ENCODE data around the gene CEP131.

CEP131 gene

DNA sequence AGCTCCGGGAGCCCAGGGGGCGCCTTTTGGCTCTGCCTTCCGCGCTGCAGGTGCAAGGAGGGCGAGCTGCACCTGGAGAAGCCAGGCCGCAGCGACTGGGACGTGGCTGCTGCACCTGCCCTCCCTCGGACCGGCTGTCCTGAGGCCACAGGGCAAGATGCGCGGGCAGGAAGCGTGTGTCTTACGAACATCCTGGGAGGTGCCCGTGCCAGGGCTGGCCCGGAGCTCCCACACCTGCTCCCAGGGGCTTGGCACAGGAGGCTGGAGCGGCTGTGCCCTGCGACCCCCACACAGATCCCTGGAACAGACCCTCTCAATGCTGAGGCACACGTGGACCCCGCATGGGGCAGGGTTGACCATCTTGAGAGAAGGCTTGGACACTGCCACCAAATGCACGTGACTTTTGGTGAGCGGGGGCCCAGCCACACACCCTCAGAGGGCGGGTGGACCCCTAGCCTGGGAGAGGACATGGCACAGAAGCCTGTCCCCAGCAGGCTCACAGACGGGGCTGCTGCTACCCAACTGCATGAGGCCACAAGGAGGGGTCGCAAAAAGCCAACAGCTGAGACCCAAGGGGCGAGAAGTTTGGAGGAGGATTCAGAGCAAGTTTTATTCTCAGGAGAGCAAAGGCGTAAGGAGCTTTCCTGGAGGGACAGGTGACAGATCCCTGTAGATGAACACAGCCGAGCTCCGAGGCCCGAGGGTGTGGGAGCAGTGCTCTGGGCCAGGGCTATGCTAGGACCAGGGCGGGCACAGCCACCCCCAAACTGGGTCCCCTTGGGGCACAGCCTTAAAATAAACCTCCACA, 27.7 kb upstream of the CEP131 start:
- Histone ChIP-seq H3K27ac (ENCODE audit: low read length) (no peak overlapping the region), H3K9ac (ENCODE audit: low read length) (no peak overlapping the region), H4K20me1 (ENCODE audit: insufficient read depth, low read length) (no peaks in the 10 kb centered on the region)

DNA sequence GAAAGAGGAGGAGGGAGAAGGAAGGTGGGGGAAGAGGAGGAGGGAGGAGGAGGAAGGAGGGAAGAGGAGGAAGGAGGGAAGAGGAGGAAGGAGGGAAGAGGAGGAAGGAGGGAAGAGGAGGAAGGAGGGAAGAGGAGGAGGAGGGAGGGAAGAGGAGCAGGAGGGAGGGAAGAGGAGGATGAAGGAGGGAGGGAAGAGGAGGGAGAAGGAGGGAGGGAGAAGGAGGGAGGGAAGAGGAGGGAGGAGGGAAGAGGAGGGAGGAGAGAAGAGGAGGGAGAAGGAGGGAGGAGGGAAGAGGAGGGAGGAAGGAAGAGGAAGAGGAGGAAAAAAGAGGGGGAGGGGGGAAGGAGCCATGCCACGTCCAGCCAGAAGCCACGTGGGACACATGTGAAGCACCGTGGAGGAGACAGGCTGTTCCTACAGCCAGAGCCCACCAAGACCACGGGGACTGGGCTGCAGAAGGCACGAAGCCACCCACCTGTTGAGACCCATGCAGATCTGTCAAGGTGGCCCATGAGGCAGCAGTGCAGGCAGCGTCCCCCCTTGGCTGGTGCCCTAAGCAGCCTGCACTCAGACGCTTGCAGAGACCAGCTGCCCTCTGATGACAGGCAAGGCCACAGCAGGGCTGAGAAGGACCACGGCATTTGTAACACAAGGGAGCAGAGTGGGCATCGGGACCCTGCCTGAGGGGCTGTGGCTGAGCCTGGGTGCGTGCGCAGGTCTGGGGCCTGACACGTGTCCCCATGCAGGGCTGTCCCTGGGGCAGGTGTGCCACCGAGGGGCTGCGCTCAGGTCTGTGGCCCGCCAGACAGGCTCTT, 26.7 kb upstream of the CEP131 start:
- H2AFZ ChIP-seq (ENCODE audit: low read length): no peak overlapping the region
- H4K20me1 ChIP-seq (ENCODE audit: insufficient read depth, low read length): no peaks in the 10 kb centered on the region
- H3K79me2 ChIP-seq (ENCODE audit: low read length): no peaks in the 10 kb centered on the region
- H3K4me1 ChIP-seq (ENCODE audit: low read length): no peaks in the 10 kb centered on the region
- H3K36me3 ChIP-seq (replicated peaks; ENCODE audit: insufficient read depth, low read length): no peaks in the 10 kb centered on the region; the same call in 1 of the 2 replicates
- no peaks in the 10 kb centered on the region for H3K9me3 ChIP-seq (replicated peaks; ENCODE audit: insufficient read depth, low read length)
- no peak overlapping the region for H3K4me3 ChIP-seq (ENCODE audit: low read length)
- DNase-seq: no peak
- H3K9me2 ChIP-seq (replicated peaks; ENCODE audit: insufficient read depth, low read length): no peaks in the 10 kb centered on the region
- no peak overlapping the region for H3K9ac ChIP-seq (ENCODE audit: low read length)
- TF ChIP-seq EZH2phosphoT487 (IDR thresholded peaks at IDR 0.05; ENCODE audit: low read length): no peak
- H3K4me2 ChIP-seq (ENCODE audit: low read depth, low read length): no peak overlapping the region
- H3K27me3 ChIP-seq (replicated peaks; ENCODE audit: insufficient read depth, low read length): no peaks in the 10 kb centered on the region
- no peak overlapping the region for H3K27ac ChIP-seq (ENCODE audit: low read length)
- peaks cover 4% of the 10 kb centered on the region; the same call in 1 of the 2 replicates for H3F3A ChIP-seq (ENCODE audit: insufficient read depth, low read length)

More for the DNA sequence above, 27.7 kb upstream of the CEP131 start:
- H3K4me2 ChIP-seq (ENCODE audit: low read depth, low read length): no peak overlapping the region
- no peaks in the 10 kb centered on the region for H3K79me2 ChIP-seq (ENCODE audit: low read length)
- no peaks in the 10 kb centered on the region for H3K9me3 ChIP-seq (replicated peaks; ENCODE audit: insufficient read depth, low read length)
- TF ChIP-seq, protein P1, sequence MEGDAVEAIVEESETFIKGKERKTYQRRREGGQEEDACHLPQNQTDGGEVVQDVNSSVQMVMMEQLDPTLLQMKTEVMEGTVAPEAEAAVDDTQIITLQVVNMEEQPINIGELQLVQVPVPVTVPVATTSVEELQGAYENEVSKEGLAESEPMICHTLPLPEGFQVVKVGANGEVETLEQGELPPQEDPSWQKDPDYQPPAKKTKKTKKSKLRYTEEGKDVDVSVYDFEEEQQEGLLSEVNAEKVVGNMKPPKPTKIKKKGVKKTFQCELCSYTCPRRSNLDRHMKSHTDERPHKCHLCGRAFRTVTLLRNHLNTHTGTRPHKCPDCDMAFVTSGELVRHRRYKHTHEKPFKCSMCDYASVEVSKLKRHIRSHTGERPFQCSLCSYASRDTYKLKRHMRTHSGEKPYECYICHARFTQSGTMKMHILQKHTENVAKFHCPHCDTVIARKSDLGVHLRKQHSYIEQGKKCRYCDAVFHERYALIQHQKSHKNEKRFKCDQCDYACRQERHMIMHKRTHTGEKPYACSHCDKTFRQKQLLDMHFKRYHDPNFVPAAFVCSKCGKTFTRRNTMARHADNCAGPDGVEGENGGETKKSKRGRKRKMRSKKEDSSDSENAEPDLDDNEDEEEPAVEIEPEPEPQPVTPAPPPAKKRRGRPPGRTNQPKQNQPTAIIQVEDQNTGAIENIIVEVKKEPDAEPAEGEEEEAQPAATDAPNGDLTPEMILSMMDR (IDR thresholded peaks at IDR 0.05; ENCODE audit: low read length): no peak
- TF ChIP-seq EZH2phosphoT487 (IDR thresholded peaks at IDR 0.05; ENCODE audit: low read length) (no peak), EZH2 (optimal IDR thresholded peaks at IDR 0.05; ENCODE audit: low read depth, low read length) (no peak)
- H3K27me3 ChIP-seq (replicated peaks; ENCODE audit: insufficient read depth, low read length): no peaks in the 10 kb centered on the region
- H3K4me1 ChIP-seq (ENCODE audit: low read length): no peaks in the 10 kb centered on the region
- H3F3A ChIP-seq (ENCODE audit: insufficient read depth, low read length): no peaks in the 10 kb centered on the region
- H3K9me2 ChIP-seq (replicated peaks; ENCODE audit: insufficient read depth, low read length): no peaks in the 10 kb centered on the region
- no peak for DNase-seq
- H3K4me3 ChIP-seq (ENCODE audit: low read length): no peak overlapping the region
- no peaks in the 10 kb centered on the region; the same call in 1 of the 2 replicates for H3K36me3 ChIP-seq (replicated peaks; ENCODE audit: insufficient read depth, low read length)
- H2AFZ ChIP-seq (ENCODE audit: low read length): no peak overlapping the region

DNA sequence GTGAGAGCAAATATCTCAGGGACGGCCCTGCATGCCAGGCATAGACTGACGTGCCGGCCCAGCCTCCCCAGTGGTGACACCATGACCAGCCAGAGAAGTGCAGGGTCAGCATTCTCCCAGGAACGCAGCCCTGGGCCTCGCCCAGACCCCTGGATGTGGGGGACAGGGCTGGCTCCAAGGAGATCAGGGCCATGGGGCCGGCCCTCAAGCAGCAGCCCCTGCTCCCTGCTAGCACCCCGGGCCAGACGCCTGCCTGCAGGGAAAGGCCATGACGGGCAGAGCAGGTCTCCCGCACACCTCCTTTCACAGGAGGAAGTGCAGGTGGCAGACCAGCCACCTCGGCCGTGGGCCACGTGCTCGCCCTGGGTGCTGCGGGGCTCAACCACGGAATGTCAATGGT, 25.9 kb upstream of the CEP131 start:
- Histone ChIP-seq H3K27me3 (replicated peaks; ENCODE audit: insufficient read depth, low read length) (no peaks in the 10 kb centered on the region), H3K9ac (ENCODE audit: low read length) (no peak overlapping the region), H3F3A (ENCODE audit: insufficient read depth, low read length) (peaks cover 4% of the 10 kb centered on the region; the same call in 1 of the 2 replicates), H3K9me3 (replicated peaks; ENCODE audit: insufficient read depth, low read length) (no peaks in the 10 kb centered on the region), H3K4me2 (ENCODE audit: low read depth, low read length) (no peak overlapping the region), H3K4me1 (ENCODE audit: low read length) (no peaks in the 10 kb centered on the region), H3K9me2 (replicated peaks; ENCODE audit: insufficient read depth, low read length) (no peaks in the 10 kb centered on the region), H3K79me2 (ENCODE audit: low read length) (no peaks in the 10 kb centered on the region), H3K36me3 (replicated peaks; ENCODE audit: insufficient read depth, low read length) (no peaks in the 10 kb centered on the region; the same call in 1 of the 2 replicates), H3K4me3 (ENCODE audit: low read length) (no peak overlapping the region), H4K20me1 (ENCODE audit: insufficient read depth, low read length) (no peaks in the 10 kb centered on the region), H3K27ac (ENCODE audit: low read length) (no peak overlapping the region), H2AFZ (ENCODE audit: low read length) (no peak overlapping the region)
- no peak for DNase-seq
- TF ChIP-seq, protein P1 (IDR thresholded peaks at IDR 0.05; ENCODE audit: low read length): no peak
- TF ChIP-seq EZH2phosphoT487 (IDR thresholded peaks at IDR 0.05; ENCODE audit: low read length): no peak
- TF ChIP-seq EZH2 (optimal IDR thresholded peaks at IDR 0.05; ENCODE audit: low read depth, low read length): no peak
